Adrenal gland (tissue), 5 donors: ENCODE data around the gene TRPV4.

Experiments used
- CTCF ChIP-seq, 6 experiments: fragments of 450-650 bp in 4 of 6; fragments of 200-600 bp in 2 of 6; sonication (generic) in 1 of 6; IDR thresholded peaks; 1 replicate in 5 of 6; 2 replicates in 1 of 6; pipeline versions ENCODE4 v1.5.1 to v1.8.0; 2016 to 2021; ENCODE audit warnings: antibody characterized with exemption in 6 of 6, mild to moderate bottlenecking in 2 of 6, moderate library complexity in 1 of 6
- POLR2A ChIP-seq, 2 donors: fragments of 450-650 bp; IDR thresholded peaks; one replicate each; pipeline ENCODE4 v1.6.1; 2017; ENCODE audit warnings: antibody characterized with exemption in 2 of 2, mild to moderate bottlenecking in 2 of 2, moderate library complexity in 1 of 2
- donor health status: DM: no; HTN: no; CAD: no.

GRCh38 chr12:109777544-109777943 lies 55.7 kb downstream of the TRPV4 start:
- no peak for TF ChIP-seq CTCF (IDR thresholded peaks at IDR 0.05)
- TF ChIP-seq POLR2A (IDR thresholded peaks at IDR 0.05), result no peak
